ENCODE measurements around the gene KRTAP10-8. TPM values are rescaled to one million over a fixed set of nuclear protein-coding genes. Genes with fewer than 3 reads are reported as not detected.

Gene KRTAP10-8
- total RNA-seq, 3 donors from 2014 or later = not detected

GRCh38 chr21:44601596-44602462, 10.1 kb upstream of the KRTAP10-8 start:
- TF ChIP-seq CTCF (IDR thresholded peaks at IDR 0.05) = no peak
- H3K4me3 ChIP-seq = no peak overlapping the region
- no peak for ATAC-seq

GRCh38 chr21:44602463-44602850, 9.4 kb upstream of the KRTAP10-8 start:
- H3K4me3 ChIP-seq = no peak overlapping the region
- ATAC-seq = no peak
- no peaks in the 10 kb centered on the region for H3K36me3 ChIP-seq (ENCODE audit: low read depth)
- DNase-seq = no peak
- H3K9me3 ChIP-seq = no peaks in the 10 kb centered on the region
- H3K4me1 ChIP-seq (ENCODE audit: low read depth) = no peaks in the 10 kb centered on the region
- TF ChIP-seq CTCF (IDR thresholded peaks at IDR 0.05) = no peak
- intact Hi-C loops (cut with DNase I, micrococcal nuclease) = no loop called here

More at GRCh38 chr21:44601596-44602462, 10.1 kb upstream of the KRTAP10-8 start:
- intact Hi-C loops (cut with DNase I, micrococcal nuclease) = no loop called here
- Histone ChIP-seq H3K9me3 (no peaks in the 10 kb centered on the region), H3K36me3 (ENCODE audit: low read depth) (no peaks in the 10 kb centered on the region), H3K4me1 (ENCODE audit: low read depth) (no peaks in the 10 kb centered on the region)
- DNase-seq = no peak

- ATAC-seq = no peak
Observed at GRCh38 chr21:44603109-44603875, 8.6 kb upstream of the KRTAP10-8 start.

GRCh38 chr21:44603911-44604310, 8.0 kb upstream of the KRTAP10-8 start:
- ATAC-seq (no peak), DNase-seq (no peak)
- intact Hi-C loops (cut with DNase I, micrococcal nuclease) = no loop called here
- Histone ChIP-seq H3K36me3 (ENCODE audit: low read depth) (no peaks in the 10 kb centered on the region), H3K4me1 (ENCODE audit: low read depth) (no peaks in the 10 kb centered on the region), H3K9me3 (no peaks in the 10 kb centered on the region), H3K4me3 (no peak overlapping the region)
- TF ChIP-seq CTCF (IDR thresholded peaks at IDR 0.05) = no peak

More at GRCh38 chr21:44603109-44603875, 8.6 kb upstream of the KRTAP10-8 start:
- Histone ChIP-seq H3K4me1 (ENCODE audit: low read depth) (no peaks in the 10 kb centered on the region), H3K9me3 (no peaks in the 10 kb centered on the region), H3K36me3 (ENCODE audit: low read depth) (no peaks in the 10 kb centered on the region), H3K4me3 (no peak overlapping the region)
- intact Hi-C loops (cut with DNase I, micrococcal nuclease) = no loop called here
- no peak for DNase-seq
- TF ChIP-seq CTCF (IDR thresholded peaks at IDR 0.05) = no peak

GRCh38 chr21:44606495-44606894, 5.4 kb upstream of the KRTAP10-8 start:
- ATAC-seq (no peak), DNase-seq (no peak)
- intact Hi-C loops (cut with DNase I, micrococcal nuclease) = no loop called here
- peaks cover 11% of the 10 kb centered on the region for H3K9me3 ChIP-seq
- H3K4me3 ChIP-seq = no peak overlapping the region
- TF ChIP-seq CTCF (IDR thresholded peaks at IDR 0.05) = no peak
- no peaks in the 10 kb centered on the region for H3K36me3 ChIP-seq (ENCODE audit: low read depth)
- no peaks in the 10 kb centered on the region for H3K4me1 ChIP-seq (ENCODE audit: low read depth)
